SK-N-SH (cell line): Measurements from ENCODE around the gene SLC8A1.

Source experiments
- FOSL2 ChIP-seq: IDR thresholded peaks from 2 replicates; pipeline ENCODE4 v1.4.0; 2012; ENCODE audit warnings: low read depth, mild to moderate bottlenecking, moderate library complexity, borderline replicate concordance
- TEAD4 ChIP-seq: IDR thresholded peaks from 2 replicates; pipeline ENCODE4 v1.4.0; 2012; ENCODE audit warnings: mild to moderate bottlenecking, borderline replicate concordance; ENCODE audit not compliant: insufficient read depth
- USF2 ChIP-seq: fragments of 150-350 bp; IDR thresholded peaks from 2 replicates; pipeline ENCODE4 v1.6.1; 2017; ENCODE audit warnings: antibody characterized with exemption, low read length, low read depth, borderline replicate concordance

- TF ChIP-seq USF2 (no peak), FOSL2 (no peak), TEAD4 (no peak)
These were observed 292.6 kb downstream of the SLC8A1 start for GRCh38 chr2:40159333-40159732.
